Measurements from ENCODE around the gene TFCP2L1. TPM values are rescaled to one million over a fixed set of nuclear protein-coding genes. Genes with fewer than 3 reads are reported as not detected.

The TFCP2L1 gene
- total RNA-seq, 1 donor from 2014 or later = 4.6 TPM

DNA sequence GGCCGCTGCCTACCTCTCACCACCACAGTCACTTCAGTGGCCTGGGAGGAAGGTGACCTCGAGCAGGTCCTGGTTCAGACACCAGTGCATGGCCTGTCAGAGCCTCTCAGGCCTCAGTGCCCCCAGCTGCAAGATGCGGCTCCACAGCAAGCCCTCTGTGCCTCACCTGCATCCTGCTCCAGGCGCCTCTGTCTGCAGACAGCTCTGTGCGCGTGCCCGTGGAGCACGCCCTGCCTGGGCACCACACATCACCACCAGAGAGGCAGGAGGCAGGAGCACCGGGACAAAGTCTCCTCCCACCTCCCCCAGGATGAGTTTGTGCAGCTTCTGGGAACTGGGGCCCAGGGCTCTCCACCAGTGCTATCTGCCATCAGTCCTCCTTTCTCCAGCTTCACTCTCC, 98.7 kb downstream of the TFCP2L1 start:
- Mint-ChIP-seq H3K27ac (no peak overlapping the region), H3K4me3 (no peak overlapping the region)

DNA sequence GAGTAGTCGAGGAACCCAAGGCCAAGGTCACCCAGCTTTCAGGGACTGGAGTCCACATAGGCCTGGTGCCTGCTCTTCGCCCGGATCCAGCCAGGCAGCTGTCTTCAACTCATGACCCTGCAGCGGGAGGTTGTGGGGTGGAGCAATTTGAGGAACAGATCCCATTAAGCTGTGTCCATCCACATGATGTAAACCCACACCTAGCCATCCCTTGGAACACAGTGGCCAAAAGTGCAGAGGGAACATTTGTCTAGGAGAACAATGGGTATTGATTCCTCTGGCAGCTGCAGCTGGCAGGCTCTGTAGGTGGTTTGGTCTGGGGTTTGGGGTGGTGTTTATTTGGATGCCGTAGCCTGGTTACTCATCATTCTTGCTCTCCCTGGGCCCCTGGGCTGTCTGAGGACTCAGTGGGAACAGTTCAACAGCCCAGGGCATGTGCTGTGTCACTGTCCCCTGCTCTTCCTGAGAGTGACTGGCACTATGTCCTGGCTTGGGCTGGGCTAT, 99.4 kb downstream of the TFCP2L1 start:
- DNase-seq (ENCODE audit: extremely low spot score, unreplicated experiment) = no peak
- Mint-ChIP-seq H3K27ac (no peak overlapping the region), H3K4me3 (no peak overlapping the region), H3K4me1 (ENCODE audit: unreplicated experiment) (no peaks in the 10 kb centered on the region), H3K9me3 (no peaks in the 10 kb centered on the region), H3K36me3 (no peaks in the 10 kb centered on the region), H3K27me3 (peaks cover 3% of the 10 kb centered on the region)
- TF ChIP-seq, protein P1, sequence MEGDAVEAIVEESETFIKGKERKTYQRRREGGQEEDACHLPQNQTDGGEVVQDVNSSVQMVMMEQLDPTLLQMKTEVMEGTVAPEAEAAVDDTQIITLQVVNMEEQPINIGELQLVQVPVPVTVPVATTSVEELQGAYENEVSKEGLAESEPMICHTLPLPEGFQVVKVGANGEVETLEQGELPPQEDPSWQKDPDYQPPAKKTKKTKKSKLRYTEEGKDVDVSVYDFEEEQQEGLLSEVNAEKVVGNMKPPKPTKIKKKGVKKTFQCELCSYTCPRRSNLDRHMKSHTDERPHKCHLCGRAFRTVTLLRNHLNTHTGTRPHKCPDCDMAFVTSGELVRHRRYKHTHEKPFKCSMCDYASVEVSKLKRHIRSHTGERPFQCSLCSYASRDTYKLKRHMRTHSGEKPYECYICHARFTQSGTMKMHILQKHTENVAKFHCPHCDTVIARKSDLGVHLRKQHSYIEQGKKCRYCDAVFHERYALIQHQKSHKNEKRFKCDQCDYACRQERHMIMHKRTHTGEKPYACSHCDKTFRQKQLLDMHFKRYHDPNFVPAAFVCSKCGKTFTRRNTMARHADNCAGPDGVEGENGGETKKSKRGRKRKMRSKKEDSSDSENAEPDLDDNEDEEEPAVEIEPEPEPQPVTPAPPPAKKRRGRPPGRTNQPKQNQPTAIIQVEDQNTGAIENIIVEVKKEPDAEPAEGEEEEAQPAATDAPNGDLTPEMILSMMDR (conservative IDR thresholded peaks at IDR 0.05) = no peak

More for the DNA sequence above, 98.7 kb downstream of the TFCP2L1 start:
- H3K27me3 Mint-ChIP-seq = peaks cover 6% of the 10 kb centered on the region
- no peaks in the 10 kb centered on the region for H3K4me1 Mint-ChIP-seq (ENCODE audit: unreplicated experiment)
- TF ChIP-seq, protein P1 (conservative IDR thresholded peaks at IDR 0.05) = no peak
- H3K9me3 Mint-ChIP-seq = no peaks in the 10 kb centered on the region
- DNase-seq (ENCODE audit: extremely low spot score, unreplicated experiment) = no peak
- H3K36me3 Mint-ChIP-seq = no peaks in the 10 kb centered on the region

DNA sequence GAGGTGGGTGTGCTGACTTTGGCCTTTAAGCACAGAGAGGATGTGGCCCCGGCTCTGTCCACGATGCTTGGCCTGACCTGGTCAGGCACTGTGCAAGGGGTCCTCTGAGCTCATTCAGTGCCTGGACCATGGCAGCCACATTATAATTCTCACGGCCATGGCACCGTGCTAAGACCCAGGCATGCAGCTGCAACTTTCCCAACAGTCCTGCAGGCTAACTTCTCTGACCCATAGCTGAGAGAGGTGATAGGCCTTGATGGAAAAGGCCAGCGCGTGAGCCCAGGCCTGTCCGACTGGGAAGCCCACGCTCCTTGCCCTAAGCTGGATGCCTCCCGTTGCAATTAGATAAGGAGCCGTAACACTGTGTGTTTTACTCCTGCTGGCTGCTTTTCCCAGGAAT, 99.9 kb downstream of the TFCP2L1 start:
- TF ChIP-seq, protein P1 (conservative IDR thresholded peaks at IDR 0.05) = no peak
- no peak for DNase-seq (ENCODE audit: extremely low spot score, unreplicated experiment)
- no peaks in the 10 kb centered on the region for H3K9me3 Mint-ChIP-seq
- H3K4me3 Mint-ChIP-seq = no peak overlapping the region
- no peak overlapping the region for H3K27ac Mint-ChIP-seq
- H3K27me3 Mint-ChIP-seq = peaks cover 3% of the 10 kb centered on the region
- H3K36me3 Mint-ChIP-seq = no peaks in the 10 kb centered on the region
- H3K4me1 Mint-ChIP-seq (ENCODE audit: unreplicated experiment) = no peaks in the 10 kb centered on the region

DNA sequence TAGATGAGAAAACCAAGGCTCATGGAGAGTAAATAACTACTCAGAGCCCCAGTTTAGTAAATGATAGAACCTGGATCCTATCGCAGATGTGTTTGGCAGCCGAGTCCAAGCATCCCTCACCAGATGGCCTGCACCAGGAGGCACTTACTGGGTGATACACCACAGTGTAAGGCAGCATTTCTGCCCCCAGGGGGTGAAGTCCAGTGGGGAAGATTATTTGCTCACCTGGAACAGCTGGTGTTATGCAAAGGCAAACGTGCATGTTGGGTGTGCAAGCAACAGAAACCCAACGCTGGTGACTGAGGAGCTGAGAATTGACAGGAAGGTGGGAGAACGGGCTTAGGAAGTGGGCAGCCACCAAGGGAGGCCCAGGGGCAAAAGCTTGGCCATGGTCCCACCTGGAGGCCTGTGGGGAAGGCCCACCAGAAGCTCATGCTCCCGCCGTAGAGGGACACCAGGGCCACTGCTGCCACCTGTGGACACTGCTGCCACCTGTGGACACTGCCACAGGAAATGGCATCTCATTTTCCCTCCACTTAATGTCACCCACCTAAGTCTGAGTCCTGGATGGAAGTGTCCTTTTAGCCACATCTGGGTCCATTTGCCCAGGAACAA, 100.6 kb downstream of the TFCP2L1 start:
- Mint-ChIP-seq H3K27ac (no peak overlapping the region), H3K4me3 (no peak overlapping the region), H3K9me3 (no peaks in the 10 kb centered on the region), H3K4me1 (ENCODE audit: unreplicated experiment) (no peaks in the 10 kb centered on the region), H3K36me3 (no peaks in the 10 kb centered on the region), H3K27me3 (peaks cover 3% of the 10 kb centered on the region)
- TF ChIP-seq, protein P1 (conservative IDR thresholded peaks at IDR 0.05) = no peak
- DNase-seq (ENCODE audit: extremely low spot score, unreplicated experiment) = no peak

DNA sequence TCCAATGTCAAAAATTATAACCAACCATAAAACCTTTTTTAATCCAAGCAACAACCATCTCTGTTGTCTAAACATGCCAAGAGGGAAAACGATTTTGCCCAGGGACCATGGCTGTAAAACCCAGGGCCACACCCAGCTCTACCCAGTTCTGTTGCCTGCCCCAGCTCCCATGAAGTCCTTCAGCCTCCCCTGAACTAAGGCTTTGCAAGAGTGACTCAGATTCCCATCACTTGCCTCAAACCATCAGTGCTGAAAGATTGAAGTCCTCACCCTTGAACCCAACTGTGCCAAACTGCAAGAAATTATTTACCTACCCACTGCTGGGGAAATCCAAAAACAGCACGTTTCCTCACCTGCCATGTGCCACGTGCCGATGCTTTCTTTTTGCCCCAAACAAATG, 102.5 kb downstream of the TFCP2L1 start:
- H3K4me3 Mint-ChIP-seq = no peak overlapping the region
- peaks cover 3% of the 10 kb centered on the region for H3K27me3 Mint-ChIP-seq
- H3K27ac Mint-ChIP-seq = no peak overlapping the region
- no peaks in the 10 kb centered on the region for H3K4me1 Mint-ChIP-seq (ENCODE audit: unreplicated experiment)
- no peaks in the 10 kb centered on the region for H3K9me3 Mint-ChIP-seq
- TF ChIP-seq, protein P1 (conservative IDR thresholded peaks at IDR 0.05) = no peak
- H3K36me3 Mint-ChIP-seq = no peaks in the 10 kb centered on the region
- DNase-seq (ENCODE audit: extremely low spot score, unreplicated experiment) = no peak
